ENCODE data around the gene IRF3.

IRF3 gene

GRCh38 chr19:49686503-49687088, 20.9 kb upstream of the IRF3 start:
- Histone ChIP-seq H2BK12ac (ENCODE audit: low read length) (no peak overlapping the region), H3K4me1 (ENCODE audit: control insufficient read depth in 1 of 2, insufficient read depth in 2 of 2, low read length in 2 of 2) (peaks cover 12 to 19% of the 10 kb centered on the region in 2 experiments), H3K27me3 (ENCODE audit: insufficient read depth, low read length) (no peaks in the 10 kb centered on the region), H3K14ac (ENCODE audit: low read length) (no peak overlapping the region), H2BK120ac (ENCODE audit: insufficient read depth, low read length, poor library complexity) (no peak overlapping the region), H3K79me1 (ENCODE audit: low read length) (peaks cover 3% of the 10 kb centered on the region), H3K4ac (ENCODE audit: low read depth, low read length) (no peak overlapping the region), H3K27ac (ENCODE audit: low read depth, low read length) (no peak overlapping the region), H2BK5ac (ENCODE audit: low read depth, low read length, poor library complexity) (no peak overlapping the region), H3K9me3 (ENCODE audit: insufficient read depth, low read depth, low read length) (peaks cover 2% of the 10 kb centered on the region), H4K12ac (ENCODE audit: low read depth, low read length) (no peak overlapping the region), H4K8ac (ENCODE audit: low read depth, low read length) (no peak overlapping the region), H3K36me3 (ENCODE audit: control insufficient read depth in 1 of 2, insufficient read depth in 2 of 2, low read length in 2 of 2) (peaks cover 64 to 65% of the 10 kb centered on the region in 2 experiments), H3K23ac (ENCODE audit: low read length) (no peak overlapping the region), H3K4me2 (ENCODE audit: low read length) (no peak overlapping the region), H3K9ac (ENCODE audit: low read length) (no peak overlapping the region), H2AFZ (ENCODE audit: insufficient read depth, low read length, poor library complexity) (no peak overlapping the region), H3K4me3 (ENCODE audit: low read depth, low read length) (no peak overlapping the region), H2AK5ac (ENCODE audit: low read length) (no peak overlapping the region), H3K18ac (ENCODE audit: low read length) (no peak overlapping the region), H4K91ac (ENCODE audit: low read depth, low read length) (no peak overlapping the region), H3K79me2 (ENCODE audit: control insufficient read depth, insufficient read depth, low read length, poor library complexity) (no peaks in the 10 kb centered on the region)
- no CpG with 5 or more reads among the region's 27 CpGs for WGBS (ENCODE audit: extremely low coverage, insufficient coverage, insufficient read length)
- no peak for DNase-seq

- H3K9me3 ChIP-seq (ENCODE audit: insufficient read depth, low read depth, low read length), result peaks cover 2% of the 10 kb centered on the region
- no peak overlapping the region for H4K91ac ChIP-seq (ENCODE audit: low read depth, low read length)
- no peaks in the 10 kb centered on the region for H3K27me3 ChIP-seq (ENCODE audit: insufficient read depth, low read length)
- H2BK120ac ChIP-seq (ENCODE audit: insufficient read depth, low read length, poor library complexity), result no peak overlapping the region
- H2BK12ac ChIP-seq (ENCODE audit: low read length), result no peak overlapping the region
- peaks cover 69 to 70% of the 10 kb centered on the region in 2 experiments for H3K36me3 ChIP-seq (ENCODE audit: control insufficient read depth in 1 of 2, insufficient read depth in 2 of 2, low read length in 2 of 2)
- no peak overlapping the region for H4K12ac ChIP-seq (ENCODE audit: low read depth, low read length)
- no peak overlapping the region for H3K4me3 ChIP-seq (ENCODE audit: low read depth, low read length)
- no peak overlapping the region for H3K27ac ChIP-seq (ENCODE audit: low read depth, low read length)
- peaks cover 3% of the 10 kb centered on the region for H3K79me1 ChIP-seq (ENCODE audit: low read length)
- H2AFZ ChIP-seq (ENCODE audit: insufficient read depth, low read length, poor library complexity), result no peak overlapping the region
- H3K4me1 ChIP-seq (ENCODE audit: control insufficient read depth in 1 of 2, insufficient read depth in 2 of 2, low read length in 2 of 2), result peaks cover 8 to 14% of the 10 kb centered on the region in 2 experiments
- H3K4me2 ChIP-seq (ENCODE audit: low read length), result no peak overlapping the region
- no peaks in the 10 kb centered on the region for H3K79me2 ChIP-seq (ENCODE audit: control insufficient read depth, insufficient read depth, low read length, poor library complexity)
- H4K8ac ChIP-seq (ENCODE audit: low read depth, low read length), result no peak overlapping the region
- H3K9ac ChIP-seq (ENCODE audit: low read length), result no peak overlapping the region
- H3K18ac ChIP-seq (ENCODE audit: low read length), result no peak overlapping the region
- no peak overlapping the region for H3K23ac ChIP-seq (ENCODE audit: low read length)
- H2AK5ac ChIP-seq (ENCODE audit: low read length), result no peak overlapping the region
- no peak overlapping the region for H3K14ac ChIP-seq (ENCODE audit: low read length)
- WGBS (ENCODE audit: extremely low coverage, insufficient coverage, insufficient read length), result no CpG with 5 or more reads among the region's 23 CpGs
- H3K4ac ChIP-seq (ENCODE audit: low read depth, low read length), result no peak overlapping the region
- H2BK5ac ChIP-seq (ENCODE audit: low read depth, low read length, poor library complexity), result no peak overlapping the region
- no peak for DNase-seq
Measured at GRCh38 chr19:49685845-49686332, 20.2 kb upstream of the IRF3 start.

- Histone ChIP-seq H3K4me1 (ENCODE audit: control insufficient read depth in 1 of 2, insufficient read depth in 2 of 2, low read length in 2 of 2) (peaks cover 10 to 13% of the 10 kb centered on the region in 2 experiments), H3K27ac (ENCODE audit: low read depth, low read length) (no peak overlapping the region), H2AFZ (ENCODE audit: insufficient read depth, low read length, poor library complexity) (no peak overlapping the region), H3K79me1 (ENCODE audit: low read length) (peaks cover 2% of the 10 kb centered on the region), H3K23ac (ENCODE audit: low read length) (no peak overlapping the region), H3K14ac (ENCODE audit: low read length) (no peak overlapping the region), H2AK5ac (ENCODE audit: low read length) (no peak overlapping the region), H4K12ac (ENCODE audit: low read depth, low read length) (no peak overlapping the region), H3K79me2 (ENCODE audit: control insufficient read depth, insufficient read depth, low read length, poor library complexity) (peaks cover under 1% of the 10 kb centered on the region), H3K4me3 (ENCODE audit: low read depth, low read length) (no peak overlapping the region), H3K36me3 (ENCODE audit: control insufficient read depth in 1 of 2, insufficient read depth in 2 of 2, low read length in 2 of 2) (peaks cover 72% of the 10 kb centered on the region in 2 experiments), H3K4ac (ENCODE audit: low read depth, low read length) (no peak overlapping the region), H3K18ac (ENCODE audit: low read length) (no peak overlapping the region), H2BK120ac (ENCODE audit: insufficient read depth, low read length, poor library complexity) (no peak overlapping the region), H3K9ac (ENCODE audit: low read length) (no peak overlapping the region), H4K91ac (ENCODE audit: low read depth, low read length) (no peak overlapping the region), H2BK5ac (ENCODE audit: low read depth, low read length, poor library complexity) (no peak overlapping the region), H2BK12ac (ENCODE audit: low read length) (no peak overlapping the region), H4K8ac (ENCODE audit: low read depth, low read length) (no peak overlapping the region), H3K9me3 (ENCODE audit: insufficient read depth, low read depth, low read length) (peaks cover 2% of the 10 kb centered on the region), H3K27me3 (ENCODE audit: insufficient read depth, low read length) (no peaks in the 10 kb centered on the region), H3K4me2 (ENCODE audit: low read length) (no peak overlapping the region)
- no CpG with 5 or more reads among the region's 13 CpGs for WGBS (ENCODE audit: extremely low coverage, insufficient coverage, insufficient read length)
- DNase-seq, result no peak
Measured at GRCh38 chr19:49684983-49685553, 19.4 kb upstream of the IRF3 start.

- no CpG with 5 or more reads among the region's 35 CpGs for WGBS (ENCODE audit: extremely low coverage, insufficient coverage, insufficient read length)
- no peak overlapping the region for H4K8ac ChIP-seq (ENCODE audit: low read depth, low read length)
- no peak overlapping the region for H2AFZ ChIP-seq (ENCODE audit: insufficient read depth, low read length, poor library complexity)
- H3K14ac ChIP-seq (ENCODE audit: low read length), result no peak overlapping the region
- no peak overlapping the region for H3K27ac ChIP-seq (ENCODE audit: low read depth, low read length)
- H2BK12ac ChIP-seq (ENCODE audit: low read length), result no peak overlapping the region
- H2AK5ac ChIP-seq (ENCODE audit: low read length), result no peak overlapping the region
- H4K12ac ChIP-seq (ENCODE audit: low read depth, low read length), result no peak overlapping the region
- H2BK120ac ChIP-seq (ENCODE audit: insufficient read depth, low read length, poor library complexity), result no peak overlapping the region
- no peak overlapping the region for H3K4ac ChIP-seq (ENCODE audit: low read depth, low read length)
- peaks cover 5 to 9% of the 10 kb centered on the region in 2 experiments for H3K4me1 ChIP-seq (ENCODE audit: control insufficient read depth in 1 of 2, insufficient read depth in 2 of 2, low read length in 2 of 2)
- no peak for DNase-seq
- H3K4me3 ChIP-seq (ENCODE audit: low read depth, low read length), result no peak overlapping the region
- H3K9ac ChIP-seq (ENCODE audit: low read length), result no peak overlapping the region
- no peaks in the 10 kb centered on the region for H3K79me1 ChIP-seq (ENCODE audit: low read length)
- no peak overlapping the region for H3K23ac ChIP-seq (ENCODE audit: low read length)
- H3K36me3 ChIP-seq (ENCODE audit: control insufficient read depth in 1 of 2, insufficient read depth in 2 of 2, low read length in 2 of 2), result peaks cover 72% of the 10 kb centered on the region in 2 experiments
- no peaks in the 10 kb centered on the region for H3K27me3 ChIP-seq (ENCODE audit: insufficient read depth, low read length)
- no peak overlapping the region for H4K91ac ChIP-seq (ENCODE audit: low read depth, low read length)
- peaks cover 7% of the 10 kb centered on the region for H3K79me2 ChIP-seq (ENCODE audit: control insufficient read depth, insufficient read depth, low read length, poor library complexity)
- no peak overlapping the region for H3K4me2 ChIP-seq (ENCODE audit: low read length)
- H3K18ac ChIP-seq (ENCODE audit: low read length), result peak overlapping the region; percentile 44
- no peak overlapping the region for H2BK5ac ChIP-seq (ENCODE audit: low read depth, low read length, poor library complexity)
- peaks cover 2% of the 10 kb centered on the region for H3K9me3 ChIP-seq (ENCODE audit: insufficient read depth, low read depth, low read length)
Measured at GRCh38 chr19:49684251-49684982, 18.8 kb upstream of the IRF3 start.

Measured in trophoblast cell (in vitro differentiated cells and primary cell).